K562 (cell line): ENCODE measurements around the gene ANO10. TPM values are rescaled to one million over a fixed set of nuclear protein-coding genes. Genes with fewer than 3 reads are reported as not detected.
A peak's percentile ranks its signal among the peaks of the same experiment; 100 is the strongest.

Source experiments
- CC2D1A ChIP-seq: fragments of 450-650 bp; IDR thresholded peaks from 2 replicates; pipeline ENCODE4 v1.6.1; 2017; ENCODE audit warnings: mild to moderate bottlenecking
- ETV5 ChIP-seq: sonication (generic); formaldehyde crosslinking; IDR thresholded peaks from 2 replicates; pipeline ENCODE4 v1.4.0; 2020; ENCODE audit warnings: low read depth, mild to moderate bottlenecking, missing genetic modification reagents
- FIP1L1 ChIP-seq: fragments of 200-400 bp; formaldehyde crosslinking; IDR thresholded peaks from 2 replicates; pipeline ENCODE4 v1.6.1; 2018; ENCODE audit warnings: mild to moderate bottlenecking, low read depth, low read length; ENCODE audit not compliant: poor library complexity, severe bottlenecking
- FOS ChIP-seq: IDR thresholded peaks from 3 replicates; pipeline ENCODE4 v1.6.1; 2011; ENCODE audit not compliant: insufficient read length; ENCODE audit errors: extremely low read depth
- HDAC2 ChIP-seq: fragments of 450-650 bp; IDR thresholded peaks from 2 replicates; pipeline ENCODE4 v1.6.1; 2016; ENCODE audit warnings: mild to moderate bottlenecking
- KLF13 ChIP-seq: fragments of 450-650 bp; IDR thresholded peaks from 2 replicates; pipeline ENCODE4 v1.6.1; 2016; ENCODE audit warnings: missing genetic modification characterization, low read depth, mild to moderate bottlenecking, missing compliant biosample characterization, moderate library complexity, borderline replicate concordance
- MXI1 ChIP-seq: IDR thresholded peaks from 2 replicates; pipeline ENCODE4 v1.6.1; 2011; ENCODE audit warnings: low read depth, mild to moderate bottlenecking, improper control_type of control experiment, low read length
- PCBP1 ChIP-seq: fragments of 200-400 bp; formaldehyde crosslinking; IDR thresholded peaks from 2 replicates; pipeline ENCODE4 v1.6.1; 2018; ENCODE audit warnings: mild to moderate bottlenecking, low read depth, low read length; ENCODE audit not compliant: poor library complexity, severe bottlenecking
- POLR2G ChIP-seq: fragments of 200-400 bp; formaldehyde crosslinking; IDR thresholded peaks from 2 replicates; pipeline ENCODE4 v1.6.1; 2017; ENCODE audit warnings: low read depth, mild to moderate bottlenecking, antibody characterized with exemption, low read length, moderate library complexity
- SPI1 ChIP-seq: IDR thresholded peaks from 2 replicates; pipeline ENCODE4 v1.6.1; 2011; ENCODE audit warnings: low read depth, low read length, control low read depth, borderline replicate concordance
- TBP ChIP-seq: optimal IDR thresholded peaks from 2 replicates; pipeline ENCODE3; 2011; ENCODE audit warnings: low read depth, low read length, improper control_type of control experiment
- TEAD1 ChIP-seq, 2 experiments: fragments of 450-650 bp in 1 of 2; sonication (generic) in 1 of 2; formaldehyde crosslinking; IDR thresholded peaks; 2 replicates each; pipeline versions ENCODE4 v1.4.0 to v1.8.0; 2020 to 2022; ENCODE audit warnings: mild to moderate bottlenecking in 2 of 2, missing genetic modification reagents in 1 of 2
- TEAD4 ChIP-seq, 2 experiments: sonication (generic) in 1 of 2; formaldehyde crosslinking in 1 of 2; IDR thresholded peaks; 2 replicates each; pipeline versions ENCODE4 v1.6.1 to v1.8.0; 2012 to 2022; ENCODE audit warnings: borderline replicate concordance in 1 of 2, inconsistent platforms in 1 of 2, low read length in 1 of 2, mild to moderate bottlenecking in 1 of 2, missing genetic modification reagents in 1 of 2
- USF2 ChIP-seq: sonication (generic); formaldehyde crosslinking; IDR thresholded peaks from 2 replicates; pipeline ENCODE4 v1.5.0; 2020; ENCODE audit warnings: missing genetic modification reagents
- ZNF449 ChIP-seq: fragments of 250-450 bp; sonication (Bioruptor Pico); IDR thresholded peaks from 2 replicates; pipeline ENCODE4 v1.8.0; 2022; ENCODE audit warnings: moderate library complexity, mild to moderate bottlenecking, inconsistent platforms
- polyA plus RNA-seq, 8 experiments: library from polyadenylated mRNA; depleted of rRNA in 4 of 8; stranded (reverse) in 5 of 8; unstranded in 3 of 8; fragments of >200 nt; fragmentation: Nextera tagmentation in 2 of 8; fragmentation: Illumina TruSeq in 1 of 8; extraction: Ambion mirVana in 2 of 8; extraction: Trizol in 1 of 8; gene quantifications; 2 replicates each; pipeline versions ENCODE4 v1.2.1 to v1.2.3, GENCODE V29; 2011 to 2014; ENCODE audit warnings: inconsistent platforms in 1 of 8, missing spikeins in 1 of 8
- total RNA-seq, 7 experiments: library from RNA; depleted of rRNA in 6 of 7; stranded (reverse); fragments of >200 nt in 6 of 7; fragmentation: Illumina TruSeq in 2 of 7; extraction: Trizol in 2 of 7; gene quantifications; 2 replicates each; pipeline versions ENCODE4 v1.2.1 to v1.2.3, GENCODE V29; 2011 to 2021; ENCODE audit warnings: low replicate concordance in 1 of 7
- TF ChIP-seq, protein P1 (sequence below), 2 experiments: fragments of 200-800 bp in 1 of 2; sonication (Bioruptor generic) in 1 of 2; sonication (generic) in 1 of 2; formaldehyde crosslinking in 1 of 2; IDR thresholded peaks in 1 of 2; conservative IDR thresholded peaks in 1 of 2; 2 replicates each; pipeline versions ENCODE4 v1.5.0 to v1.6.1; 2016 to 2020; ENCODE audit warnings: missing compliant biosample characterization in 1 of 2, missing genetic modification characterization in 1 of 2, missing genetic modification reagents in 1 of 2

The ANO10 gene
- total and polyA plus RNA-seq, 9 of the 15 experiments (the other 6 are each of a cell fraction or from before 2014, with no cell fraction given) = 6.4 to 46.0 (median 32.3) TPM

- TF ChIP-seq ZNF449 (CRISPR knock-in tag) = peak; percentile 91; the same call in 1 of the 2 replicates
- TF ChIP-seq MXI1 = 0 out of 2 replicates have a peak, but pooled peaks have one; percentile 46
- TF ChIP-seq USF2 (CRISPR knock-in tag) = peak; percentile 34; the same call in 1 of the 2 replicates
- TF ChIP-seq HDAC2 = peak; percentile 5; the same call in 1 of the 2 replicates
- TF ChIP-seq TEAD1 (CRISPR knock-in tag; IDR thresholded peaks at IDR 0.05) = peak in 1 of 2 experiments; percentile 2; a peak in 2 of 4 replicates
- TF ChIP-seq FIP1L1 = peak; percentile 57
- peak; percentile 83 for TF ChIP-seq POLR2G
- peak; percentile 28; the same call in 1 of the 2 replicates for TF ChIP-seq SPI1
- peak; percentile 75; the same call in 1 of the 2 replicates for TF ChIP-seq ETV5 (CRISPR knock-in tag)
- TF ChIP-seq CC2D1A = no peak
- TF ChIP-seq, protein P1, sequence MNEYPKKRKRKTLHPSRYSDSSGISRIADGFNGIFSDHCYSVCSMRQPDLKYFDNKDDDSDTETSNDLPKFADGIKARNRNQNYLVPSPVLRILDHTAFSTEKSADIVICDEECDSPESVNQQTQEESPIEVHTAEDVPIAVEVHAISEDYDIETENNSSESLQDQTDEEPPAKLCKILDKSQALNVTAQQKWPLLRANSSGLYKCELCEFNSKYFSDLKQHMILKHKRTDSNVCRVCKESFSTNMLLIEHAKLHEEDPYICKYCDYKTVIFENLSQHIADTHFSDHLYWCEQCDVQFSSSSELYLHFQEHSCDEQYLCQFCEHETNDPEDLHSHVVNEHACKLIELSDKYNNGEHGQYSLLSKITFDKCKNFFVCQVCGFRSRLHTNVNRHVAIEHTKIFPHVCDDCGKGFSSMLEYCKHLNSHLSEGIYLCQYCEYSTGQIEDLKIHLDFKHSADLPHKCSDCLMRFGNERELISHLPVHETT (CRISPR knock-in tag; conservative IDR thresholded peaks at IDR 0.05 in 1 of 2, IDR thresholded peaks at IDR 0.05 in 1 of 2) = peak in 1 of 2 experiments; percentile 81; a peak in 2 of 4 replicates
- peak; percentile 17; the same call in 1 of the 2 replicates for TF ChIP-seq TEAD4 (IDR thresholded peaks at IDR 0.05; ENCODE audit: low read length)
- no peak for TF ChIP-seq TEAD4 (CRISPR knock-in tag; IDR thresholded peaks at IDR 0.05; ENCODE audit: borderline replicate concordance)
- TF ChIP-seq FOS = peak; percentile 19
- peak; percentile 60 for TF ChIP-seq TBP
- TF ChIP-seq PCBP1 = peak; percentile 65
- TF ChIP-seq KLF13 (tag) = peak; percentile 78; the same call in 1 of the 2 replicates
These were observed at the start of gene ANO10 (continued) for GRCh38 chr3:43621656-43622432.
